Left renal pelvis (tissue), 4 donors: ENCODE measurements around the gene NXF1. TPM values are rescaled to one million over a fixed set of nuclear protein-coding genes. Genes with fewer than 3 reads are reported as not detected.
"Not testable (repeated sequence)": the region's sequence is repeated elsewhere in the genome, so short reads cannot be mapped to it uniquely, and the experiment has no call there.

Experiments
- DNase-seq, 4 donors: peaks; one replicate each; pipeline ENCODE4 v3.0.0-alpha.2; 2013; ENCODE audit warnings: low read depth in 4 of 4, low spot score in 3 of 4
- polyA plus RNA-seq, 4 donors: library from polyadenylated mRNA; unstranded; fragments of 120-200 nt; gene quantifications; one replicate each; pipeline ENCODE4 v1.2.1, GENCODE V29; 2013; ENCODE audit not compliant: insufficient read length in 4 of 4

Gene NXF1
- polyA plus RNA-seq, 4 donors = 109 to 125 (median 121) TPM

GRCh38 chr11:62832336-62833234 lies 27.3 kb upstream of the NXF1 start, which contains the start of gene TEX54:
TEX54 (minus strand) TSS chr11:62832841.
- DNase-seq = no peak

DNA sequence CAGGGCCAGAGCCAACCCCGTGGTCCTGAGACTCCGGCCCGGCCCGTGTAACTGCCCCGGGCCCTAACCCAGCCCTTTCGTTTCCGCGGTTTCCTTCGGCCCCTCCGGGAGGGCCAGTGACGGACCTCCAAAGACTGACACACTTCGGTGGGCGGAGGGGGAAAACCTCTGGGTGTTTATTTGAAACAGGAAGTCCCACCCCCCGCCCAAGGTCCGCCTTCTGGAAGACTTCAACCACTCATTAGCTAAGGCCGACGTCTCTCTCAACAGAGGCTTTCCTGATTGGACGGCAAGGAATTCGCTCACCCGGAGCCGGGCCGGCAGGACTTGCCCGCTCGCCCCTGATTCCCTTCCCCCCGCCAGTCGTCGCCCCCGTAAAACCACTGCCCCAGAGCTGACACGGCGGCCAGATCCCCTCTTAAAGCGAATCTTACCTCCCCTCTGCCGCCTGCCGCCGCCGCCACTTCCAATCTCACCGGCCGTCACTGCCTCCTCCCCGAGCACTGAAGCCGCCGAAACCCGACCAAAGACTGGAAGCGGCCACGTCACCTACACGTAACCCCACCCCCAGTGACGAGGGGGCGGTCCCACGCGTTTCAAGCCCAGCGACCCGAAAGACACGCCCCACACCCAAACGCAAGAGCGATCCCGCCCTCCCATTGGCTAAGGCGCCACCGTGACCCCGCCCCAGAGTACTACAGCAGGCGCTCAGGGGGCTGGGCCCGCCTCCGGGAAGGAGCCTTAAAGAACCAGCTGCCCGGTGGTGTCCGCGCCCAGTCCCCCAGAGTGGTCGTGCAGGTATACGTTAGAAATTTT lies 26.5 kb upstream of the NXF1 start, which contains the start of gene STX5:
TSS of gene STX5 (minus strand) at position 532 of the 816 bp plus-strand sequence. CDS start 808 bp downstream, outside the sequence.
- peak; percentile 97 to 98 (median 98) for DNase-seq

- peak; percentile 51 to 63 (median 60) for DNase-seq
These were observed 25.8 kb upstream of the NXF1 start for GRCh38 chr11:62830904-62831519.

- not testable (repeated sequence) for DNase-seq
These were observed 22.9 kb upstream of the NXF1 start for GRCh38 chr11:62828130-62828529.

- DNase-seq = no peak
These were observed 18.4 kb upstream of the NXF1 start for GRCh38 chr11:62823677-62824076.

- DNase-seq = no peak
These were observed 11.9 kb upstream of the NXF1 start for GRCh38 chr11:62817129-62817528.

DNA sequence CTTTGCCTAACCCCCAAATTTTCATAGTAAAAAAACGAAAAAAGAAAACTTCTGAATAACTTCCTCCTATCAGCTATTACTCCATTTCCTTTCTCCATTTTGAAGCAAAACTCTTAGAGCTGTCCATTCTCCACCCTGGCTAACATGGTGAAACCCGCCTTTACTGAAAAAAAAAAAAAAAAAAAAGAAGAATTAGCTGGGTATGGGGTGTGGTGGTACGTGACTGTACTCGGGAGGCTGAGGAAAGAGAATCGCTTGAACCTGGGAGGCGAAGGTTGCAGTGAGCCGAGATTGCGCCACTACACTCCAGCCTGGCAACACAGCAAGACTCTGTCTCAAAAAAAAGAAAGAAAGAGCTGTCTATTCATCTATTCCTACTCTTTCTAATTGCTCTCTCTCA lies 11.3 kb upstream of the NXF1 start:
- no peak for DNase-seq

DNA sequence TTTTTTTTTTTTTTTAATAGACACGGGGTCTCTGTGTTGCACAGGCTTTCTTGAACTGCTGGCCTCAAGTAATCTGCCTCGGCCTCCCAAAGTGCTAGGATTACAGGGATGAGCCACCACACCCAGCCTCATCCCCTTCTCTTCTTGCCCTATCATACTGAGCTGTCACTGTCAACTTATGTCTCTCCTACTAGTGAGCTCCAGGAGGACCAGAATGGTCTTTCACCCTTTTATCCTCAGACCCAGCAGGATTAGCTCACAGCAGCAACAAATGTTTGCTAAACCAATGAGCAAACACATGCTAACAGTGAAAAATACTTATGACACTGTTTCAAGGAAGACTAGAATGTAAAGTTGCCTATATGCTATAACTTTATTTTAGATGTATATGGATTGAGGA lies 6.4 kb upstream of the NXF1 start:
- no peak for DNase-seq

GRCh38 chr11:62810748-62811147 lies 5.5 kb upstream of the NXF1 start:
- DNase-seq = no peak

- DNase-seq = no peak
These were observed 1.4 kb upstream of the NXF1 start for GRCh38 chr11:62806611-62807121.

- DNase-seq = no peak
These were observed 761 bp upstream of the NXF1 start for GRCh38 chr11:62805961-62806441.

GRCh38 chr11:62804310-62805075 lies 747 bp downstream of the NXF1 start:
- no peak for DNase-seq

- DNase-seq = no peak
These were observed 4.2 kb downstream of the NXF1 start for GRCh38 chr11:62801071-62801470.

GRCh38 chr11:62799486-62799885 lies 5.8 kb downstream of the NXF1 start:
- no peak for DNase-seq

DNA sequence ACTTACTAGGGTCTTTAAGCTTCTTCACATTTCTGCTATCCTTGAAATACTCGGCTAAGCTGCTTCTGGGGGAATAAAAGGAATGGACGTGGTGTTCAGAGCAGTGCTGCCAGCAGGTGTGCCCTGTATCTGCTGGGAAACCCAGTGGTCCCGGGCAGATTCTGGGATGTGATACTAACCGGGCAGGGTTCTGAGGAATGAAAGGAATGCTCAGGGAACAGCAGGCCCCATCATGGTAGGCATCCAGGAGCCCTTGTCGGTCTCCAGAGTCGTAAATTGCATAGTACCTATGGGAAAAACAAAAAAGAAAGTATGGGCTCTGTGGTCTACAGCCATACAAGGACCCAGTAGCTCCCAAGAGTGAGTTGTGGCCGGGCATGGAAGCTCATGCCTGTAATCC lies 9.0 kb downstream of the NXF1 start:
- DNase-seq = no peak

- DNase-seq = no peak
These were observed 11.0 kb downstream of the NXF1 start for GRCh38 chr11:62794201-62794775.

GRCh38 chr11:62792202-62792575 lies 13.1 kb downstream of the NXF1 start:
- no peak for DNase-seq

DNA sequence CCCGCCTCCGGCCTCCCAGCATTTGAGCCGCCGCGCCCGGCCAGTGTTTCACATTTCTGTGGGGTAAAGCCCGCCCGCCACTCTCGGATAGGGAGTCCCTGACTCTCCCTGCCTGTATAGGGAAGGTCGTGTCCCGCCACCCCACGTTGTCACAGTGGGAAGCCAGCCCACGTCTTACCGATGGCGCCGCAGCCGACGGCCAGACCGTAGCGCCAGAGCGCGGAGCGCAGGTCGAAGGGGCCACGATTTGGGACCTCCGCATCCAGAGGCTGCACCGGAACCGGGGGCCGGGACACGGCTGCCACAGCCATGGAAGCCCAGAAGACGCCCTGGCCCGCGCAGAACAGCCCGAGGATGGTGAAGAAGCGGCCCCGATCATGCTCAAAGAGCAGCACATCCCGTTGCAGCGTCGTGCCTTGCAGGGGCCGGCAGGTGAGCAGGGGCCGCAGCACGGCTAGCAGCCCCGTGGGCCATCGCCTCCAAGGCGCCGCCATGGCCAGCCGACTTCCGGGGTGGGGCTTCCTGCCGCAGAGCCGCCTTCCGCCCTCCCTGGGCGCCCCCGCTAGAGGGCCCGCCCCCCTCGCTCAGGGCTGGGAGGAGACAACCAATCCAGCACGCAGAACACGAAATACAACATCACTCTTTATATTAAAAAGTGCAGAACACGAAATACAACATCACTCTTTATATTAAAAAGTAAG lies 13.6 kb downstream of the NXF1 start, which contains the start of gene TMEM223:
TSS of gene TMEM223 (minus strand) at position 506 of the 701 bp plus-strand sequence. CDS start at position 494, 12 bp downstream.
- peak; percentile 62 to 73 (median 64) for DNase-seq

- DNase-seq = no peak
These were observed 15.7 kb downstream of the NXF1 start for GRCh38 chr11:62789576-62789975.
